Upper lobe of right lung (tissue), 1 donor: ENCODE data around the gene DGKH. TPM values are rescaled to one million over a fixed set of nuclear protein-coding genes. Genes with fewer than 3 reads are reported as not detected.
A peak's percentile ranks its signal among the peaks of the same experiment; 100 is the strongest.

ENCODE experiments used
- ATAC-seq: fragments of 200-7000 bp; cut with Tn5 transposase; one replicate; pipeline ENCODE4 v1.9.1; 2020; ENCODE audit warnings: mild to moderate bottlenecking, moderate library complexity
- DNase-seq: peaks from one replicate; pipeline ENCODE4 v3.0.0-alpha.2; 2020
- H3K27ac ChIP-seq: fragments of 200-600 bp; one replicate; pipeline ENCODE4 v1.8.0; 2022
- H3K27me3 ChIP-seq: fragments of 200-600 bp; one replicate; pipeline ENCODE4 v1.8.0; 2022; ENCODE audit warnings: mild to moderate bottlenecking
- H3K36me3 ChIP-seq: fragments of 200-600 bp; one replicate; pipeline ENCODE4 v1.8.0; 2022
- H3K4me1 ChIP-seq: fragments of 200-600 bp; one replicate; pipeline ENCODE4 v1.8.0; 2022
- H3K4me3 ChIP-seq: fragments of 200-600 bp; one replicate; pipeline ENCODE4 v1.8.0; 2022; ENCODE audit warnings: mild to moderate bottlenecking
- H3K9me3 ChIP-seq: fragments of 200-600 bp; one replicate; pipeline ENCODE4 v1.8.0; 2022
- intact Hi-C: fragments of 100-400 bp; cut with DNase I; formaldehyde crosslinking; loops from one replicate; pipeline ENCODE4 v1.11.0; 2022
- total RNA-seq: library from RNA; stranded (reverse); fragmentation: NEBNext Ultra II Directional; extraction: Animal tissue kit (Norgen Biotek cat#: 25700); gene quantifications from one replicate; pipeline ENCODE4 v1.2.1, GENCODE V29; 2021
- TF ChIP-seq, protein P1 (sequence below): fragments of 200-600 bp; IDR thresholded peaks from one replicate; pipeline ENCODE4 v1.8.0; 2022; ENCODE audit warnings: antibody characterized with exemption
- donor health status: DM: no; HTN: yes; CAD: no; lungs with severe emphysema.

Gene DGKH
- total RNA-seq, 1 donor from 2014 or later, result 21.3 TPM

DNA sequence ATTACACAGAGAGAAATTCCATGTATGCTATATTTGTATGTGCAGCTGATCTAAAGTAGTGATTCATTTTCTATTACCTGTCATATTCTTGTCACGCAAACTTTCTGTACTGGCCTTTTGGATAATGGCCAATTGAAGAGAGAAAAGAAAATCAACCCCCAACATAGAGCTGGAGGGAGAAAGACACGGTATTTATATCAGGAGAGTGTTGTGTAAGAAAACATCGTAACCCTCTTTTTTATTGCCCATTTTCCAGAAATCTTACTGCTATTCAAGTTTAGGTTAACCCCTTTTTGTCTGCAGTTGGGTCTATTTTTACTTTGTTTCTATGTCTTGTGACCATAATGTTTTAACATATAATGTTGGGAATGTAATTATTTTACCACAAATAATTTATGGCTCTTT is 27.9 kb downstream of the DGKH start:
- peaks cover 3% of the 10 kb centered on the region for H3K4me1 ChIP-seq
- no peaks in the 10 kb centered on the region for H3K9me3 ChIP-seq
- no peak for ATAC-seq
- intact Hi-C loops, result no loop called here
- no peak overlapping the region for H3K27ac ChIP-seq
- no peaks in the 10 kb centered on the region for H3K27me3 ChIP-seq
- no peak for DNase-seq
- H3K36me3 ChIP-seq, result no peaks in the 10 kb centered on the region
- TF ChIP-seq, protein P1, sequence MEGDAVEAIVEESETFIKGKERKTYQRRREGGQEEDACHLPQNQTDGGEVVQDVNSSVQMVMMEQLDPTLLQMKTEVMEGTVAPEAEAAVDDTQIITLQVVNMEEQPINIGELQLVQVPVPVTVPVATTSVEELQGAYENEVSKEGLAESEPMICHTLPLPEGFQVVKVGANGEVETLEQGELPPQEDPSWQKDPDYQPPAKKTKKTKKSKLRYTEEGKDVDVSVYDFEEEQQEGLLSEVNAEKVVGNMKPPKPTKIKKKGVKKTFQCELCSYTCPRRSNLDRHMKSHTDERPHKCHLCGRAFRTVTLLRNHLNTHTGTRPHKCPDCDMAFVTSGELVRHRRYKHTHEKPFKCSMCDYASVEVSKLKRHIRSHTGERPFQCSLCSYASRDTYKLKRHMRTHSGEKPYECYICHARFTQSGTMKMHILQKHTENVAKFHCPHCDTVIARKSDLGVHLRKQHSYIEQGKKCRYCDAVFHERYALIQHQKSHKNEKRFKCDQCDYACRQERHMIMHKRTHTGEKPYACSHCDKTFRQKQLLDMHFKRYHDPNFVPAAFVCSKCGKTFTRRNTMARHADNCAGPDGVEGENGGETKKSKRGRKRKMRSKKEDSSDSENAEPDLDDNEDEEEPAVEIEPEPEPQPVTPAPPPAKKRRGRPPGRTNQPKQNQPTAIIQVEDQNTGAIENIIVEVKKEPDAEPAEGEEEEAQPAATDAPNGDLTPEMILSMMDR, result no peak
- no peak overlapping the region for H3K4me3 ChIP-seq

DNA sequence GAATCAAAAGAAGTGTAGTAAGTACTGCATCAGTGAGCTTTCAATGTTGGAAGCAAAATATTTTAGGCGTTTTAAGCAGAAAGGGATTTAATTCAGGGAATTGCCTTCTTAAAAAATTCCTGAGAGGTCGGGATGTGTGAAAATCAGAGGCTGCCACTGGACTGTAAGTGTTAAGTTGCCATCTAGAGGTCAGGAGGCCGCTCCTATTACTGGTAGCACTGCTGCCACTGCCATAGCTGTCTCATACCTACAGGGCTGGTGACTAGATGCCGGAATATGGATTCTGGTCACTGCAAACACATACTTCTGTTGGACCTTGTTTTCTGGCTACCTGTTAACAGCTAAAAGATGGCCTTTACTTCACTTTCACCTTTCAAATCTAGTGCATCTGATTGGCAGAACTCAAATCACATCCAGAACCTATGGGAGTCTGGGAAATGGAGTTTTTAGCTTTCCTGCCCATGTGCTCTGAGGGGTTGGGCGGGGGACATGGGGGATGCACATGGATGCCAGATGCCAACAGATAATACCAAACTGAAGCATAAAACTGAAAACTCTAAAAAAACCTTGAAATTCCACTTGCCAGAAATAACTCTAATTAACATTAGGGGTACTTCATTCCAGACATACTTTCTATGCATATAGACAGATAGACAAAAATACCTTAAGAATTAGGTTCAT is 29.8 kb downstream of the DGKH start:
- Histone ChIP-seq H3K27me3 (no peaks in the 10 kb centered on the region), H3K4me3 (no peak overlapping the region), H3K27ac (no peak overlapping the region), H3K4me1 (peaks cover 3% of the 10 kb centered on the region), H3K9me3 (no peaks in the 10 kb centered on the region), H3K36me3 (no peaks in the 10 kb centered on the region)
- intact Hi-C loops, result no loop called here
- TF ChIP-seq, protein P1, result no peak
- ATAC-seq, result peak; percentile 54
- DNase-seq, result no peak

DNA sequence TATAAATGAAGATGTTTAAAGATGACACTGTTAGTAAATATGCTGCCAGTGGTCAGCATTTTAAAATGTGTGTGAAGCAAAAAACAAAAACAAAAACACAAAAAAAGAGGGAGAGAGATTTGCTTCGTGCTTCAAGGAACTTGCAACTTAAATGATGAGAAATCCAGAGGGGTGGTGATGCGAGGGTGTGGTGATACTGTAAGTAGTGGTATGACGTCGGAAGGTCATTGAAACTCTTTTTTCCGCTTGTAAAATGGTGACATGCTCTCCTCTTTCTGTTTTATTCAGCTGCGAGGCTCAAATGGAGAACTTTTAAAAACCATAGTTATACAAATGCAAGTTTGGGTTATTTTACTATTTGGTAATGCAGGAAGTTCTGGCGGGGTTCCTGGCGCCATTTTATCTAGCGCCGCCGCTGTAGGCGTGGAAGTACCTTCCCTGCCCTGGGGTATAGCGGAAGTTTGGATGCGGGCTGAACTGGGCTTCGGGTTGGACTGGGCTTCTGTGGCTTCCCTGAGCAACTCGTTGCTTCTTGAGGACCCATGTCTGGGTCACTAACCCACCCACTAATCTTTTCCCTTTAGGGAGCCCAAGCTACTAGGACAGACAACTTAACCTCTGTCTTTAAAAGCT is 34.8 kb downstream of the DGKH start:
- H3K27ac ChIP-seq, result no peak overlapping the region
- ATAC-seq (no peak), DNase-seq (no peak)
- H3K4me1 ChIP-seq, result no peaks in the 10 kb centered on the region
- intact Hi-C loops, result no loop called here
- no peaks in the 10 kb centered on the region for H3K9me3 ChIP-seq
- H3K4me3 ChIP-seq, result no peak overlapping the region
- TF ChIP-seq, protein P1, result no peak
- no peaks in the 10 kb centered on the region for H3K36me3 ChIP-seq
- no peaks in the 10 kb centered on the region for H3K27me3 ChIP-seq

DNA sequence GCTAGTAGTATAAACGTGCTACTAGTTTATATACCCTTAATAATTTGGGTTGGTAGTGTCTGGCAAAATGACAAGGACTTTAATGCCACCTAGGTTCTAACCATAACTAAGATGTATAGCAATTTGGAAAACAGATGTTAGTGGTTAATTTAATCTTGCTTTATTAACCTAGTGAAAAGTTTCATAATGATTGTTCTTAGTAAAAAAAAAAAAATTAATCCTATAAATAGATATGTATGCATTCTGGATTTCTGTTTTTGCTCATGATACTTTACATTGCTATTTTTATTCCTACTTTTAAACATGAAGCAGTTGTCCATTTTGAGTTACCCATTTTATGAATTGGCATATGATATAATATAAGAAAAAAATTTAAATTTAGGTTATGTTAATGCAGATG is 36.3 kb downstream of the DGKH start:
- Histone ChIP-seq H3K27ac (no peak overlapping the region), H3K4me1 (no peaks in the 10 kb centered on the region), H3K9me3 (no peaks in the 10 kb centered on the region), H3K4me3 (no peak overlapping the region), H3K27me3 (no peaks in the 10 kb centered on the region), H3K36me3 (no peaks in the 10 kb centered on the region)
- ATAC-seq, result no peak
- DNase-seq, result no peak
- TF ChIP-seq, protein P1, result no peak
- intact Hi-C loops, result no loop called here

DNA sequence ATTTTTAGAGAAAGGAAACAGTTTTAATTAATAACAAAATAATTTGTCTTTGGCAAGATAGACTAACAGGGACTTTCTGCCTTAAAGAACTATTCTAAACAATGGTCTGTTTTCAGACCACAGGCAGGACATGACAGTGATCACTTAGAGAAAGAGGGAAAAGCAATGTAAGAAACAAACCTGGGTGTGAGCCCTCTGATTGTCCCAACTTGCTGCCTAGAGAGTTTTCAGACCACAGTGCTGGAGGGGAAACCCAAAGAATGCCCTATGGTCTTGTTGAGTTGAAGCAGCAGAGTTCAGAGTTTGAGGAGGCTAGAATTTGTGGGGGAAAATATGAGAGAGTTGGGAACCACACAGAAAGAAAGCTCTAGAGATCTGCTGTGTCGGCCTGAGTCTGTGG is 38.1 kb downstream of the DGKH start:
- no peaks in the 10 kb centered on the region for H3K4me1 ChIP-seq
- H3K27ac ChIP-seq, result no peak overlapping the region
- DNase-seq, result no peak
- intact Hi-C loops, result no loop called here
- TF ChIP-seq, protein P1, result no peak
- no peaks in the 10 kb centered on the region for H3K27me3 ChIP-seq
- no peak overlapping the region for H3K4me3 ChIP-seq
- no peak for ATAC-seq
- peaks cover 4% of the 10 kb centered on the region for H3K36me3 ChIP-seq
- no peaks in the 10 kb centered on the region for H3K9me3 ChIP-seq
